ENCODE results near the gene SIX5. TPM values are rescaled to one million over a fixed set of nuclear protein-coding genes. Genes with fewer than 3 reads are reported as not detected.

Gene SIX5
- total RNA-seq, result 14.2 and 26.9 TPM in 2 replicates

GRCh38 chr19:45768984-45769782 is at the start of gene SIX5:
Gene SIX5 (minus strand): TSS chr19:45769252. CDS start chr19:45768844, 408 bp downstream.

GRCh38 chr19:45814851-45815480 is 45.9 kb upstream of the SIX5 start, which contains the start of gene RSPH6A:
Gene RSPH6A (minus strand): TSS chr19:45815308. CDS start chr19:45815176, 132 bp downstream.

GRCh38 chr19:45792470-45793177 is 23.6 kb upstream of the SIX5 start, which contains the start of gene DMWD:
Gene DMWD (minus strand): TSS chr19:45792845. CDS start chr19:45792756, 89 bp downstream.

GRCh38 chr19:45782162-45782691 is 13.2 kb upstream of the SIX5 start, which contains the start of gene DMPK:
Gene DMPK (minus strand): TSS chr19:45782490. CDS start chr19:45782352, 138 bp downstream.

GRCh38 chr19:45733160-45733810 is 35.8 kb downstream of the SIX5 start, which contains the start of gene MEIOSIN:
Gene MEIOSIN (plus strand): TSS chr19:45733439. CDS start chr19:45735377, 1,938 bp downstream.

GRCh38 chr19:45730368-45731288 is 38.4 kb downstream of the SIX5 start, which contains the start of gene FBXO46:
Gene FBXO46 (minus strand): TSS chr19:45730896. CDS start chr19:45713495, 17,401 bp downstream.

Other genes starting within 250 kb of the SIX5 start
- 8.5 and 11.9 TPM in 2 replicates for gene OPA3, start 184.4 kb downstream of the SIX5 start, total RNA-seq
- not detected in 2 replicates for gene GPR4, start 167.0 kb downstream of the SIX5 start, total RNA-seq
- 16.4 and 17.9 TPM in 2 replicates for gene EML2, start 129.9 kb downstream of the SIX5 start, total RNA-seq
- 0.51 TPM in 1 of 2 replicates, not detected in the other for gene GIPR, start 101.0 kb downstream of the SIX5 start, total RNA-seq
- 134 and 228 TPM in 2 replicates for gene SNRPD2, start 77.3 kb downstream of the SIX5 start, total RNA-seq
- 22.2 and 29.7 TPM in 2 replicates for gene QPCTL, start 76.6 kb downstream of the SIX5 start, total RNA-seq
- 11.9 and 15.3 TPM in 2 replicates for gene FBXO46, start 38.4 kb downstream of the SIX5 start, total RNA-seq
- not detected in 2 replicates for gene MEIOSIN, start 35.8 kb downstream of the SIX5 start, total RNA-seq
- 8.5 and 23.1 TPM in 2 replicates for gene DMPK, start 13.2 kb upstream of the SIX5 start, total RNA-seq
- 35.0 and 39.7 TPM in 2 replicates for gene DMWD, start 23.6 kb upstream of the SIX5 start, total RNA-seq
- under 0.01 TPM in 1 of 2 replicates, not detected in the other for gene RSPH6A, start 46.1 kb upstream of the SIX5 start, total RNA-seq
- 45.0 and 54.6 TPM in 2 replicates for gene SYMPK, start 93.9 kb upstream of the SIX5 start, total RNA-seq
- 0.33 and 1.4 TPM in 2 replicates for gene FOXA3, start 95.1 kb upstream of the SIX5 start, total RNA-seq
- 28.0 and 39.0 TPM in 2 replicates for gene IRF2BP1, start 116.9 kb upstream of the SIX5 start, total RNA-seq
- gene MYPOP, start 133.4 kb upstream of the SIX5 start, total RNA-seq, result 3.6 and 5.5 TPM in 2 replicates
- gene NANOS2, start 145.5 kb upstream of the SIX5 start, total RNA-seq, result not detected in 2 replicates
- not detected in 2 replicates for gene NOVA2, start 204.6 kb upstream of the SIX5 start, total RNA-seq
- gene CCDC61, start 226.2 kb upstream of the SIX5 start, total RNA-seq, result 10.3 and 15.5 TPM in 2 replicates